ENCODE results near the gene FNDC3B.
"Not testable (repeated sequence)": the region's sequence is repeated elsewhere in the genome, so short reads cannot be mapped to it uniquely, and the experiment has no call there.

FNDC3B gene

GRCh38 chr3:172352786-172353185, 313.4 kb downstream of the FNDC3B start:
- no peak for DNase-seq

DNA sequence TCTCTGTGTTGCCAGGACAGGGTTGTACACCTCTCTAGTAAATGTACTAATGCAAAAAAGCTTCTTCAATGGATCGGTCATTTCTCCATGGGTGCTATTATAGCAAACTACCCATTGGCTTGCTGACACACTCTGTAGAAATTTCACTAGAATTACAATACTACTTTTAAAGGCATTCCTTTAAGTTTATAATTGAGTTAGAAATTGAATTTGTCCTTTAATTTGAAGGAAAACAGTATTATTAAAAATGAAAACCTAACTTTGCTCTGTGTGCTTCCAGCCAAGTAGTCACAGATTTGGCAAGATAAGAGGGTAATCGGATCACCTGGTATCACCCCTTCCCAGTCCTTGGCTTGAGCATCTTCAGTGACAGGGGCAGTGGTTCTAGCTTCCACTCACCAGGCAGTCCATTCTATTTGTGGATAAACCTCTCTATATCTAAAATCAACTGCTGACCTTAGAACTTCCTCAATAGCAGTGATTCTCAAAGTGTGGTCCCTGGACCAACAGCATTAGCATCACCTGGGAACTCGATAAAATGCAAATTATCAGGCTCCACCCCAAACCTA, 315.6 kb downstream of the FNDC3B start:
- no peak for DNase-seq

- no peak for DNase-seq
These were observed 316.5 kb downstream of the FNDC3B start for GRCh38 chr3:172355836-172356235.

GRCh38 chr3:172356427-172356826, 317.0 kb downstream of the FNDC3B start:
- DNase-seq = no peak

DNA sequence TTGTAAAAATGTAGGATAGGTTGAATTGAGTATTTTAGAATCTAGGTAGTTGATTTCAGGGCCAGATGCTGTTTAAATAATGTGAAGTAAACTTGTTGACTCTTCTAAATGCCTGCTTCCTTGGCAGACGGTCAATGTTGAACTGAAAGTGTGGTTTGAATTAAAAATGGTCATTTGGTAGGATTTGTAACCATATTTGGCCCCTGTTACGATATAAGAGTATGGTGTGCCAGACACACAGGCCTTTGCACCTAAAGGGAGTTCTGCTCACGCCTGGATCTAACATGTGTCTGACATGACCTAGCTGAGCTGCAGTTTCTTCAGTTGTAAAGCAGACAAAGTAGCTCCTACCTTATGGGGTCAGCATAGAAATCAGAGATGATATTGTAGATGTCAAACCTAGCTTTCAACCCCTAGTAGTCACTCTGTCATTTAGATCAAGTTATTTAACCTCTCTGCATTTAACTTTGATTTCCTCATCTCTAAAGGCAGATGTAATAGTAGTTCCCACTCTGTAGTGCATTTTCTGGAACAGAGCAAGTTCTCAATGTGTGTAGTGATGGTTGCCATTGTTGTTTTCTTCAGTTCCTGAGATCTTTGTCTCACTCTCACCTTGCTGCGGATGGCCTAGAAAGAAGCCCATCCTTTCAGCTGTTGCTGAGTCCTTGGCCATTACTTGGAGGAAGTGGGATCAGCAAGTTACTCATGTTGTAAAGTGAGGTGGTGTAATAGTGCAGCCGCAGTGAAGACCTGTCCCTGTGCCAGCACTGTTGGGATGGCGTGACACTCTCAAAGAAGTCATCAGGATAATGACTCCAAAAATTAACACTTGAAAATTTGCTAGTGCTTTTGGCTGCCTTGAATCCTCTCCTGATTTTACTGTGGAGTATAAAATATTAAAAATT, 318.7 kb downstream of the FNDC3B start:
- DNase-seq = no peak

GRCh38 chr3:172359231-172359630, 319.9 kb downstream of the FNDC3B start:
- DNase-seq = no peak

DNA sequence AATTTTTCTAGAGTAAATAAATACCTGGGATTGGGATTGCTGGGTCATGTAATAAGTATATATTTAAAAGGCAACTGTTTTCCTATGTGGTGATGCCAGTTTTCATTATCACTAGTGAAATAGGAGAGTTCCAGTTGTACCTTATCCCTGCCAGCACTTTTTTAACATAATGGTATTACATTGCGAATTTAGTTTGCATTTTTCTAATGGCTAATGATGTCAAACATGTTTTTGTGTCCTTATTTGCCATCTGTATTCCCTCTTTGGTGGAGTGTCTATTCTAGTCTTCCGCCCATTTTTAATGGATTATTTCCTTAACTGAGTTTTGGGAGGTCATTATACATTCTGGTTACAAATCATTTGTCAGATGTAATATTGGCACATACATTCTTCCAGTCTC, 320.6 kb downstream of the FNDC3B start:
- no peak for DNase-seq

DNA sequence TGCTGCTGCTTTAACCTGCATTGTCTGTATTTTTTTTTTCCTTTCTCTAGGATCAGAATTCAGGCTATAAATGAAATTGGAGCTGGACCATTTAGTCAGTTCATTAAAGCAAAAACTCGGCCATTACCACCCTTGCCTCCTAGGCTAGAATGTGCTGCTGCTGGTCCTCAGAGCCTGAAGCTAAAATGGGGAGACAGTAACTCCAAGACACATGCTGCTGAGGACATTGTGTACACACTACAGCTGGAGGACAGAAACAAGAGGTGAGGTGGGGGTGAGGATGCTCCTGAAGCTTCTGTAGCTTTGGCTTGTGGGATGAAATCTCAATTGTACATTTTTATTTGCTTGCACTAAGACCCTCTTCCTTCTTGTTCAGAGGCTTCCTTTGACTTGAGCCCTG, 323.2 kb downstream of the FNDC3B start:
- no peak for DNase-seq

GRCh38 chr3:172364374-172365027, 325.1 kb downstream of the FNDC3B start:
- no peak for DNase-seq

DNA sequence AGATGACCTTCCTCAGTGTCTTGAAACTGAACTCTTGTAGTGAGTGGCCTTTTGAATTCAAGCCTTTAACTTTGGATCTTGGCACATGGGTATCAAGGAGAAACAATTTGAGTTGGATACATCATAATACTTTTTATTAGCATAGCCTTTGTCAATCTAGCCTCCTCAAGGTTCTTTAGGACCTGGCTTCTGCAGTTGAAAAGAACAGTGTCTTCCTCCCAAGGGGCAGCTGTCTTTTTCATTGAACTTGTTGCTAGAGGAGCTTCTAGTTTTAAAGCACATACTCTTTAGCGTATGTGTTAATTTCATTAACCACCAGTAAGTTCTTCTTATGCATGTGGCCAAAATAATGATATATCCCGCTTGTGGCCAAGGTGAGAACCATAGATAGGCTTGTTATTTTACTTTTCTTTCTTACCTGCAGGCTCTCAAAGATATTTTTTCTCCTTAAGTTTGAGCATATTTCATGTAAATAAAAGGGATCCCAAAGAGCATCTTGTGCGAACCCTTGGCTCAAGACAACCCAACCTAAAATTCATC, 325.7 kb downstream of the FNDC3B start:
- no peak for DNase-seq

GRCh38 chr3:172367205-172368105, 328.1 kb downstream of the FNDC3B start:
- no peak for DNase-seq

- not testable (repeated sequence) for DNase-seq
These were observed 329.2 kb downstream of the FNDC3B start for GRCh38 chr3:172368556-172368955.

DNA sequence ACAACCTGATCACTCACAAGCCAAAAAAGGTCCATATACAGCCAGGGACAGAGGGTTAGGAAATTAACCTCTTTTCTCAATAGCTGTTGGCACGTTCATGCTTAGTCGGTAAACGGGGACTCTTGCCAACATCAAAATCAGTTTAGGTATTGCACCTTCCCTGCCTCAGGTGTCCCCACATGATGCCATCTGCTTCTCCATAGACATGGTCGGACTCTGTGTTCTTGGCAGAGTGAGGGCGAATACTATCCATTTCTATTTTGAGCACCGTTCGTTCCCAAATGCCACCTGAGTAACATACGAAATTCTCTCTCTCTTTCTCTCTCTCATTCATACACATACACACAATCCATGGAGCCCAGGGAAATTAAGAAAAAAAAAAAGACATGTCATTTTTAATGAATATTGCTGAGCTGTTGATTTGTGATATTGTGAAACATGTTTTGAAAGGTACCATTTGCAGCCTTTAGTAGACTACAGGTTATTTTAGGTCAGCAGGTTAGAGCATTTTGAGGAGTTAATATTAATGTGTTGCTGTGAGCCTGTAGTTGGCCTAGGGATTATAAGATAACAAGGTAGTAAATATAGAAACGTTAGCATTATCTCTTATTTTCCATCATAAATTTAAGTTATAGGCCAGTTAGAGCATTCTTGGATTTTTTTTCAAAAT, 330.3 kb downstream of the FNDC3B start:
- DNase-seq = no peak

- DNase-seq = no peak
These were observed 331.0 kb downstream of the FNDC3B start for GRCh38 chr3:172370419-172370818.

- no peak for DNase-seq
These were observed 332.2 kb downstream of the FNDC3B start for GRCh38 chr3:172371544-172371943.

DNA sequence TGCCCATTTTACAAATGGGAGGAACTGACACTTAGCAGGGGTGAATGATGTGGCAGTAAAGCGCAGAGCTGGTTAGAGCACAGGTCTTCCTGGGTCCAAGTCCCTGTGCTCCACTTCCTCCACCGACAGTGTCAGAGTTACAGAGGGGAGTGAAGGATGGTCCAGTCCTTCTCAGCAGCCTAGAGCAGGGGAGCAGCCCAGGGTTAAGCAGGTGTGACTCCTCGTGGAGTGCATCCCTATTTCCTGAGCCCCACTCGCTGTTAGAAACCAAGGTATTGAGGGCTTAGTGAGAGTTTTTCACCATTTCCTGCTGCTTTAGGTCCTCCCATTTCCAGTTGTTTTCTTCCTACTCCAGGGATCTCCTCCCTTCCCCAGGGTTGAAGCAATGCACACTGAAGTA, 333.5 kb downstream of the FNDC3B start:
- no peak for DNase-seq

DNA sequence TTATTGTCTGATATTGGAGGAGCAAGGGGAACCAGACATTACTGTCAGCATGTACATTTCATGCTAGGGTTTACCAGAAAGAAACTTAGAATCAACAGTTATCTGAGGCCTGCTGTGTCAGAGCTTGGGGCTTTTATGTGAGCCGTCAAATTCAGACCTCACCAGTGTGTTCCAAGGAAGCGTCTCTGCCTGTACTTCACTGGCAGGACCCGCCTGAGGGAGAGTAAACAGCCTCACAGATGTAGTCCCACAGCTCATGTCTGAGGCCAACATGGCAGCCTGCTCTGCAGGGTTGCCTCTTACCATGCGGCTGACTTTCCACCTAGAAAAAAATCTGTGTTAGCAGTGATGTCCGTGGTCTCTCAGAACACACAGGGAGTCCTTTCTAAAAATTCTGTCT, 334.5 kb downstream of the FNDC3B start:
- DNase-seq = no peak

DNA sequence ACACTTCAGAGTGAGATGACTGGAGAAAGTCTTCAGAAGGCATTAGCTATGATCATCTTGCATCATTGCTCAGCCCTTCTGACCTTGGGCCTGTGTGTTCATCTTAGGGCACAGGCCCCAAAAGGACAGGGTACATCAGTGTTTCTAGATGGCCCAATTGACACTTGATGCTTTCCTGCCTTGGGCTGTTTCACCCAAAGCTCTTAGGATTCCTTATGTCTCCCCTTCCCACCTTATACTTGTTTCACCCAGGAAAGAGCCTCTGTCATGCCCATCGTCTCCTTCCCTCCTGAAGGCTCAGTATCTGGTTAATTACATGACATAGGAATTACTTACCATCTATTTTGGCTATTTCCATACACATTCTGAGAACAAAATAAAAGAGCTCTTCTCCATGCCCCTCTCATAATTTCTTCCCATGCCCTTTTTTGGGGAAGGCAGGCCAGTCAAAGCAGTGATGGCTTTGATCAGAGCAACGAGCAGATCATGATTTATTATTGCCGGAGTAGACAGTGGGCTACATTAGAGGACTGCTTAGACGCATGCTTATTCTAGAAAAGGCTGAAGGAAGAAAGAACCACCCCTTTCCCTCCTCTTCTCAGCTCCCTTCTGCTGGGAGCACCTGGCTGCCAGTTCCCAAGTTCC, 335.9 kb downstream of the FNDC3B start:
- no peak for DNase-seq

DNA sequence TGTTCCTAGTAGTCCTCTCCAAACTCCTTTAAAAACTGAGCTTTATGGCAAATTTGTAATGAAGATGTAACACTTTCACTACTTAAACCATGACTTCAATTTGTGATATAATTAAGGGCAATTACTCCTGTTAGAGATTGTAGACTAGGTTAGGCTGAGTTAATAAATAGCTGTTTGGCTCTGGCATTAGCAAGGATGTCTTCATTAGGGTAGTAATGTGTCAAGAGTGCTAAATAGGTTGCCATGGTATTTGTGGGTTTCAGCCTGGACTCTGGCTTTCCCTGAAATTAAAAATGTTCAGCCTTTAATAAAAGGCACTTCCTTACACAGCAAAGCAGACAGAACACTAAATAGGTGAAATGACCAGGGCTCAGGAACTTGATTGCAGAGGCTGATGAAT, 337.0 kb downstream of the FNDC3B start:
- no peak for DNase-seq

DNA sequence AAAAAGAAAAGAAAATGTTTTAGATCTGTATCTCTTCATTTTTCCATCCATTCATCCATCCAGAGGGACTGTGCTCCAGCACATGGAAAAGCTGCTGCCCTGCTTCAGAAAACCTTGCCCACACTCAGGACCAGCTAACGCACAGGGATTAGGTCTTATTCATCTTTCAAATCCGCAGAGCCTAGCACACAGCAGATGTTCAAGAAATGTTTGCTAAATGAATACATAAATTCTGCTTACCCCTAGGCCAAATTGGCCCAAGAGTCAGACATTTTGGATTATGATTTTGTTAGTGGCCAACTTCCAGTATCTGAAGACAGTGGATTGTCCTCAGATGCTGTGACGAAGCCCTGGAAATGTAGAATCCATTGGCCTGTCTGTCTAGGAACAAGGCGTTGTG, 337.5 kb downstream of the FNDC3B start:
- DNase-seq = no peak

GRCh38 chr3:172378439-172378838, 339.1 kb downstream of the FNDC3B start:
- no peak for DNase-seq

DNA sequence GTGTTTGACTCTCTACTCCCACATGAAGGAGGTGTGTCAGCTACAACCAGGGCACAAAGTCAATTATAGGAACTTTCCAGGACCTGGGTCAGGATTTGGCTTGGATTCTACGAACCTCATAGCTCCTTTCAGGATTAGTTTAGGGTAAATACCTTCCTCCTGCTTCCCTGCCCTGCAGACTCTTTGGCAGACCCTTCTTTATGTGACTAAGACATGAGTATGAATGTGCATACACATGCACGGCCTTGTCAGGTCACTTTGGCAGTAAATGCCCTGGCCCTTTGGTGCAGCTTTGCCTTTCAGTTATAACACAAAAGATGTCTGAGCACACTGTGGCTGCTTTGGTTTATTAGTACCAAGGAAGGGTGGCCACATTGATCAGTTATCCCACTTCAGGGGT, 340.0 kb downstream of the FNDC3B start:
- DNase-seq = no peak
